Epithelial cell of proximal tubule (primary cell): ENCODE results near the gene SHF. TPM values are rescaled to one million over a fixed set of nuclear protein-coding genes. Genes with fewer than 3 reads are reported as not detected.

Experiments
- DNase-seq: peaks from one replicate; pipeline ENCODE4 v3.0.0-alpha.2; 2011; ENCODE audit warnings: low read depth
- H3K4me3 ChIP-seq: 2 replicates; pipeline ENCODE4 v1.5.1; 2011; ENCODE audit warnings: low read depth, mild to moderate bottlenecking, low read length
- total RNA-seq: library from RNA; depleted of rRNA; stranded (reverse); fragments of >200 nt; gene quantifications from 2 replicates; pipeline ENCODE4 v1.2.3, GENCODE V29; 2015
- TF ChIP-seq, protein P1 (sequence below): conservative IDR thresholded peaks from 2 replicates; pipeline ENCODE4 v1.5.1; 2012; ENCODE audit warnings: low read depth, mild to moderate bottlenecking, low read length

Gene SHF
- total RNA-seq, 1 donor from 2014 or later, result 1.1 TPM

GRCh38 chr15:45198337-45199135 lies 10.8 kb upstream of the SHF start:
- H3K4me3 ChIP-seq, result peak overlapping the region; percentile 79
- TF ChIP-seq, protein P1, sequence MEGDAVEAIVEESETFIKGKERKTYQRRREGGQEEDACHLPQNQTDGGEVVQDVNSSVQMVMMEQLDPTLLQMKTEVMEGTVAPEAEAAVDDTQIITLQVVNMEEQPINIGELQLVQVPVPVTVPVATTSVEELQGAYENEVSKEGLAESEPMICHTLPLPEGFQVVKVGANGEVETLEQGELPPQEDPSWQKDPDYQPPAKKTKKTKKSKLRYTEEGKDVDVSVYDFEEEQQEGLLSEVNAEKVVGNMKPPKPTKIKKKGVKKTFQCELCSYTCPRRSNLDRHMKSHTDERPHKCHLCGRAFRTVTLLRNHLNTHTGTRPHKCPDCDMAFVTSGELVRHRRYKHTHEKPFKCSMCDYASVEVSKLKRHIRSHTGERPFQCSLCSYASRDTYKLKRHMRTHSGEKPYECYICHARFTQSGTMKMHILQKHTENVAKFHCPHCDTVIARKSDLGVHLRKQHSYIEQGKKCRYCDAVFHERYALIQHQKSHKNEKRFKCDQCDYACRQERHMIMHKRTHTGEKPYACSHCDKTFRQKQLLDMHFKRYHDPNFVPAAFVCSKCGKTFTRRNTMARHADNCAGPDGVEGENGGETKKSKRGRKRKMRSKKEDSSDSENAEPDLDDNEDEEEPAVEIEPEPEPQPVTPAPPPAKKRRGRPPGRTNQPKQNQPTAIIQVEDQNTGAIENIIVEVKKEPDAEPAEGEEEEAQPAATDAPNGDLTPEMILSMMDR, result peak; percentile 86
- DNase-seq, result peak; percentile 85

DNA sequence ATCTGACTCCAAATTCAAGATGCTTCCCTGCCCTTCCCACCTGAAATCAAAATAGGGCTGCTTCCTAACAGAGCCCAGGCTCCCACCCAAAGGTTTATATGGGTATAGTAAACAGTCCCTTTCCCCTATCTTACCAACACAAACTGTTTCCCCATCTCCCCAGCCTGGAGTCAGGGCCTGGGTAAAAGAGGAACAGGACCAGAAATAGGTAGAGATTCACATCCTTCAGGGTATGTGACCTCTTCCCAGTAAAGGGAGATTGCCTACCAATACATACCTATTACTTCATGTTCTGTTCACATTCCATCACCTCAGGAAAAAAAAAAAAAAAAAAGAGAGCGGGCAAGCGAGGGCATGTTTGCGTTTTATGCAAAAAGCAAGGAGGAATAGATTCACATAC lies 9.7 kb upstream of the SHF start:
- no peak overlapping the region for H3K4me3 ChIP-seq
- DNase-seq, result no peak
- TF ChIP-seq, protein P1, result no peak

DNA sequence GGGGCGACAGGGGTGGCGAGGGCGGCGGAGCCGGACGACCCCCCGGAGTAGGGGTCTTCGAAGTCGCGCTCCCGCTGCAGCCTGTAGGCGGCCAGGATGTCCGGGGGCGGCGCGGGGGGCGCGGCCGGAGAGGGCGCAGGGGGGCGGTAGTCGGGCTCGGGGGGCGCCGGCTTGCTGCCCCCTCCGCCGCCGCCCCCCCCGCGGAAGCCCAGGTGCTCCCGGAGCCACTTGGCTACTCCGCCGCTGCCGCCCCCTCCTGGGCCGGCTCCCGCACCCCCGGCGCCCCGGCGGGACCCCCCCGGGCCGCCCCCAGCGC lies 230 bp downstream of the SHF start:
- no peak for DNase-seq
- H3K4me3 ChIP-seq, result no peak overlapping the region
- TF ChIP-seq, protein P1, result no peak

GRCh38 chr15:45186771-45187577 lies 792 bp downstream of the SHF start:
- DNase-seq, result no peak
- TF ChIP-seq, protein P1, result no peak
- no peak overlapping the region for H3K4me3 ChIP-seq

- TF ChIP-seq, protein P1, result no peak
- H3K4me3 ChIP-seq, result no peak overlapping the region
- DNase-seq, result no peak
Measured at GRCh38 chr15:45185903-45186770, 1.6 kb downstream of the SHF start.

DNA sequence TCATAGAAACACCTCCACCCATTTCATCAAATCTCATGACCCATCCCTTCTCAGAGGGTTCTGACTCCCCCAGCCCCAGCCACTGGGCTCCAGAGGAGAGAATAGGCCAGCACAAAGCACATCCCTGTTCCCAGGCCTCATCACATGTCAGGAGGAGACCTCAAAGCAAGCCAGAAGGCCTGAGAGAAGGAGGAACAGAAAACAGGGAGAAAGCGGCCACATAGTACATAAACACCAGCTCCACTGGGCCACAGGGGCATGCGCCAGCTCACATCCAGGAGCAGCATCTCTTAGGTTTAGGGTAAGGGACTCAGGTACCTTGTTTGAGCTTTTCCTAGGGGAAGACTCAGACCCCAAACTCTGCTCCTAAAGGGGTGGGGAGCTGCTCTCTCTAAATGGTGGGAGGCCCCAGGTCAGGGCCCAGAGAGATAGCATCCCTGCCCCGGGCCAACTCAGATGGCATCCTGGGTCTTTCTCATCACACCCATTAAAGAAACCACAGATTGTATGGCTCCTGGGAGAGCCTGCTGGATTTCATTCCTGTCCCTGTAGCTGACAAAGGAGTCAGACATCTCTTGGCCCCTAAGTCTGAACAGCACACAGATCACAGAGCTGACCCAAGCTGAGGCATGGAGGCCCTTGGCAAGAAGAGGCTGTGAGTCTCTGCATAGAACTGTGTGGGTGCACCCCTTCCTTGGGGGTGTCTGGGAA lies 2.5 kb downstream of the SHF start:
- no peak for DNase-seq
- H3K4me3 ChIP-seq, result no peak overlapping the region
- TF ChIP-seq, protein P1, result no peak
